Activated CD4-positive, alpha-beta memory T cell treated with anti-CD3 and anti-CD28 coated beads, Interleukin-2, amount 10 ng/mL, durations not matched to agents 7 days and 5 days (primary cell): ENCODE results near the gene EFNB3. TPM values are rescaled to one million over a fixed set of nuclear protein-coding genes. Genes with fewer than 3 reads are reported as not detected.

Experiments
- CTCF ChIA-PET: fragments of 350-600 bp; sonication (Branson Sonifier 250); formaldehyde crosslinking; loops from one replicate; lab custom pipeline; 2021; ENCODE audit warnings: antibody characterized with exemption, inconsistent platforms; lab: Charles Lee
- POLR2A ChIA-PET: fragments of 350-600 bp; sonication (Branson Sonifier 250); formaldehyde crosslinking; loops from one replicate; lab custom pipeline; 2021; ENCODE audit warnings: antibody characterized with exemption; lab: Charles Lee
- DNase-seq: peaks from one replicate; pipeline ENCODE4 v3.0.0-alpha.2; 2020
- H3K27ac Mint-ChIP-seq: one replicate; pipeline ENCODE4 v1.8.0; 2021; ENCODE audit warnings: mild to moderate bottlenecking, mixed read lengths
- H3K27me3 Mint-ChIP-seq: one replicate; pipeline ENCODE4 v1.8.0; 2021; ENCODE audit warnings: mixed read lengths
- H3K36me3 Mint-ChIP-seq: one replicate; pipeline ENCODE4 v1.8.0; 2021; ENCODE audit warnings: low read depth, mixed read lengths
- H3K4me1 Mint-ChIP-seq: one replicate; pipeline ENCODE4 v1.8.0; 2021; ENCODE audit warnings: mixed read lengths
- H3K4me3 Mint-ChIP-seq: one replicate; pipeline ENCODE4 v1.8.0; 2021; ENCODE audit warnings: mild to moderate bottlenecking, mixed read lengths
- H3K9me3 Mint-ChIP-seq: one replicate; pipeline ENCODE4 v1.8.0; 2021; ENCODE audit warnings: mixed read lengths
- total RNA-seq, 2 experiments: library from RNA; stranded (reverse); gene quantifications; one replicate each; pipeline ENCODE4 v1.2.3, GENCODE V29; 2021

EFNB3 gene
- total RNA-seq, 2 experiments from 2014 or later = not detected

GRCh38 chr17:7686222-7687071 is 18.6 kb upstream of the EFNB3 start:
- peaks cover 34% of the 10 kb centered on the region for H3K36me3 Mint-ChIP-seq
- no peaks in the 10 kb centered on the region for H3K9me3 Mint-ChIP-seq
- DNase-seq = peak; percentile 82
- peak overlapping the region; percentile 94 for H3K4me3 Mint-ChIP-seq
- peak overlapping the region; percentile 96 for H3K27ac Mint-ChIP-seq
- H3K4me1 Mint-ChIP-seq = peaks cover 39% of the 10 kb centered on the region
- ChIA-PET CTCF (interaction anchor here (0.6 to 5.5 kb wide), 32 partner anchors 9 to 665 kb away, joined by 3 to 56 read pairs (median 8); partner anchors contain the start of genes ATP1B2, CD68, CNTROB and DNAH2), POLR2A (interaction anchor here (0.5 to 7.5 kb wide), 75 partner anchors 11 to 1047 kb away, joined by 3 to 129 read pairs (median 5); partner anchors contain the start of genes ACAP1, ATP1B2, CD68 and CNTROB)
- no peaks in the 10 kb centered on the region for H3K27me3 Mint-ChIP-seq

- CTCF ChIA-PET = interaction anchor here (0.5 to 5.5 kb wide), 42 partner anchors 8 to 641 kb away, joined by 3 to 56 read pairs (median 5); partner anchors contain the start of genes ATP1B2, CD68, CNTROB and DNAH2
- POLR2A ChIA-PET = interaction anchor here (0.5 to 7.5 kb wide), 76 partner anchors 12 to 1048 kb away, joined by 3 to 129 read pairs (median 6); partner anchors contain the start of genes ACAP1, ATP1B2, CD68 and CNTROB
- peak; percentile 91 for DNase-seq
- Mint-ChIP-seq H3K27me3 (no peaks in the 10 kb centered on the region), H3K36me3 (peaks cover 33% of the 10 kb centered on the region), H3K4me3 (peak within 1 kb of the TSS; percentile 94), H3K9me3 (no peaks in the 10 kb centered on the region), H3K4me1 (peaks cover 39% of the 10 kb centered on the region), H3K27ac (peak within 1 kb of the TSS; percentile 96)
Measured at GRCh38 chr17:7687072-7687907, 17.7 kb upstream of the EFNB3 start, which contains the start of gene TP53. TSS of gene TP53 (minus strand) at chr17:7687490. CDS start at chr17:7676594, 10,896 bp downstream.

DNA sequence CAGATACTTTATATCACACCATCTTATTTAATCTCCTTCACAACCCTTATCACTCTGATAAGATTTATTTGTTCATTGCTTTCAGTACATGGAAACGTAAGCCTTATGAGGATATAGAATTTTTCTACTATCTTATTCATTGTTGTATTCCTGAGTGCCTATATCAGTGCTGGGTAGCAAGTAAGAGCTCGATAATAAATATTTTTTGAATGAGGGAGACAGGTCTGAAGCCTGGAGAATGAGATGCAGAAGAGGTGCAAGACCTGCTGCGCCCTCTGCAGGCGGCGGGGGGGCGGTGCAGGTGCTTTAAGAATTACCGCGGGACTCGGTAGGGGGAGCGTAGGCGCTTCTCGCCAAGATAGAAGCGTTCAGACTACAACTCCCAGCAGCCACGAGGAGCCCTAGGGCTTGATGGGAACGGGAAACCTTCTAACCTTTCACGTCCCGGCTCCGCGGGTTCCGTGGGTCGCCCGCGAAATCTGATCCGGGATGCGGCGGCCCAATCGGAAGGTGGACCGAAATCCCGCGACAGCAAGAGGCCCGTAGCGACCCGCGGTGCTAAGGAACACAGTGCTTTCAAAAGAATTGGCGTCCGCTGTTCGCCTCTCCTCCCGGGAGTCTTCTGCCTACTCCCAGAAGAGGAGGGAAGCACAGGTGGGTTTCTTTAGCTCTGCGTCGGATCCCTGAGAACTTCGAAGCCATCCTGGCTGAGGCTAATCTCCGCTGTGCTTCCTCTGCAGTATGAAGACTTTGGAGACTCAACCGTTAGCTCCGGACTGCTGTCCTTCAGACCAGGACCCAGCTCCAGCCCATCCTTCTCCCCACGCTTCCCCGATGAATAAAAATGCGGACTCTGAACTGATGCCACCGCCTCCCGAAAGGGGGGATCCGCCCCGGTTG is 16.8 kb upstream of the EFNB3 start, which contains the start of gene WRAP53:
Gene WRAP53, plus strand, starts transcription at position 570 of the 900 bp plus-strand sequence. Its CDS starts 172 bp downstream, at position 742.
- Mint-ChIP-seq H3K27ac (peak within 1 kb of the TSS; percentile 96), H3K4me3 (peak within 1 kb of the TSS; percentile 94), H3K27me3 (no peaks in the 10 kb centered on the region), H3K4me1 (peaks cover 39% of the 10 kb centered on the region), H3K36me3 (peaks cover 34% of the 10 kb centered on the region), H3K9me3 (no peaks in the 10 kb centered on the region)
- DNase-seq = peak; percentile 97
- CTCF ChIA-PET = interaction anchor here (0.5 to 5.5 kb wide), 39 partner anchors 9 to 642 kb away, joined by 3 to 56 read pairs (median 5); partner anchors contain the start of genes ATP1B2, CD68, DNAH2 and FXR2
- POLR2A ChIA-PET = interaction anchor here (0.6 to 7.5 kb wide), 58 partner anchors 13 to 1048 kb away, joined by 3 to 129 read pairs (median 10); partner anchors contain the start of genes ACAP1, ATP1B2, CD68 and CNTROB

DNA sequence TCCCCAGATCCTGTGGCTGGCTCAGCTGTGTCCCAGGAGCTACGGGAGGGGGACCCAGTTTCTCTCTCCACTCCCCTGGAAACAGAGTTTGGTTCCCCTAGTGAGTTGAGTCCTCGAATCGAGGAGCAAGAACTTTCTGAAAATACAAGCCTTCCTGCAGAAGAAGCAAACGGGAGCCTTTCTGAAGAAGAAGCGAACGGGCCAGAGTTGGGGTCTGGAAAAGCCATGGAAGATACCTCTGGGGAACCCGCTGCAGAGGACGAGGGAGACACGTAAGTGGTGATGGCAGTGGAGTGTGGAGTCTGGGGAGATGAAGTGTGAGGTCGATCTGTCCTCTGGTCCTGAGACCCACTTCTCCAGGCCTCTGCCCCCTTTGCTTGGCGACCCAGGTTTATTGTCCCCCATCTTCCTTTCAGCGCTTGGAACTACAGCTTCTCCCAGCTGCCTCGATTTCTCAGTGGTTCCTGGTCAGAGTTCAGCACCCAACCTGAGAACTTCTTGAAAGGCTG is 16.1 kb upstream of the EFNB3 start:
- H3K27ac Mint-ChIP-seq = peak overlapping the region; percentile 96
- H3K9me3 Mint-ChIP-seq = no peaks in the 10 kb centered on the region
- H3K27me3 Mint-ChIP-seq = no peaks in the 10 kb centered on the region
- POLR2A ChIA-PET = interaction anchor here (1.0 to 7.5 kb wide), 18 partner anchors 13 to 484 kb away, joined by 3 to 129 read pairs (median 29); partner anchors contain the start of genes ATP1B2, DNAH2, EFNB3 and FXR2
- CTCF ChIA-PET = interaction anchor here (1.1 to 5.5 kb wide), 17 partner anchors 9 to 359 kb away, joined by 3 to 56 read pairs (median 10); partner anchors contain the start of genes ATP1B2, FXR2, MPDU1 and NEURL4
- peak overlapping the region; percentile 94 for H3K4me3 Mint-ChIP-seq
- H3K36me3 Mint-ChIP-seq = peaks cover 37% of the 10 kb centered on the region
- H3K4me1 Mint-ChIP-seq = peaks cover 38% of the 10 kb centered on the region
- DNase-seq = no peak

GRCh38 chr17:7695586-7695985 is 9.4 kb upstream of the EFNB3 start:
- H3K9me3 Mint-ChIP-seq = no peaks in the 10 kb centered on the region
- peaks cover 3% of the 10 kb centered on the region for H3K4me1 Mint-ChIP-seq
- ChIA-PET CTCF (no interaction called here), POLR2A (no interaction called here)
- peaks cover 29% of the 10 kb centered on the region for H3K36me3 Mint-ChIP-seq
- H3K27me3 Mint-ChIP-seq = no peaks in the 10 kb centered on the region
- no peak overlapping the region for H3K4me3 Mint-ChIP-seq
- DNase-seq = no peak
- H3K27ac Mint-ChIP-seq = no peak overlapping the region

GRCh38 chr17:7697828-7698588 is 7.0 kb upstream of the EFNB3 start:
- ChIA-PET POLR2A (no interaction called here), CTCF (no interaction called here)
- peaks cover 31% of the 10 kb centered on the region for H3K36me3 Mint-ChIP-seq
- DNase-seq = no peak
- no peak overlapping the region for H3K4me3 Mint-ChIP-seq
- H3K9me3 Mint-ChIP-seq = no peaks in the 10 kb centered on the region
- H3K27ac Mint-ChIP-seq = no peak overlapping the region
- no peaks in the 10 kb centered on the region for H3K27me3 Mint-ChIP-seq
- peaks cover 1% of the 10 kb centered on the region for H3K4me1 Mint-ChIP-seq

GRCh38 chr17:7700510-7700909 is 4.5 kb upstream of the EFNB3 start:
- DNase-seq = no peak
- POLR2A ChIA-PET = no interaction called here
- Mint-ChIP-seq H3K27me3 (peaks cover 12% of the 10 kb centered on the region), H3K36me3 (peaks cover 23% of the 10 kb centered on the region), H3K9me3 (no peaks in the 10 kb centered on the region), H3K4me1 (peaks cover 6% of the 10 kb centered on the region), H3K27ac (no peak overlapping the region), H3K4me3 (no peak overlapping the region)
- CTCF ChIA-PET = interaction anchor here (1.0 kb wide), 1 partner anchor 10 kb away, joined by 3 read pairs; no protein-coding TSS in a partner anchor

- Mint-ChIP-seq H3K4me3 (no peak overlapping the region), H3K4me1 (peaks cover 10% of the 10 kb centered on the region), H3K27me3 (peaks cover 24% of the 10 kb centered on the region), H3K9me3 (no peaks in the 10 kb centered on the region), H3K27ac (no peak overlapping the region), H3K36me3 (peaks cover 14% of the 10 kb centered on the region)
- CTCF ChIA-PET = no interaction called here
- POLR2A ChIA-PET = no interaction called here
- no peak for DNase-seq
Measured at GRCh38 chr17:7701681-7702080, 3.3 kb upstream of the EFNB3 start.

DNA sequence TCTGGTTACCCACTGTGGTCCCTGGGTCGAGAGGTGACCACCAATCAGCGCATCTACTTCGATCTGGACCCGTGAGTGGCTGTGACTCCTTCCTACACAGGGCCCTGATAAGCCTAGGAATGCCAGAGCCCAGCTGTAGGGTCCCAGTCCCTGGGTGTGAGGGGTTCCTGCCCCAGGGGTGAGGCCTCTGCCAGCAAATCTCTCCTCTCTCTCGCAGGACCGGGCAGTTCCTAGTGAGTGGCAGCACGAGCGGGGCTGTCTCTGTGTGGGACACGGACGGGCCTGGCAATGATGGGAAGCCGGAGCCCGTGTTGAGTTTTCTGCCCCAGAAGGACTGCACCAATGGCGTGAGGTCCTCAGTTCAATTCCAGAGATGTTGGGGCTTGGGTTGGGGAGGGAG is 2.2 kb upstream of the EFNB3 start:
- Mint-ChIP-seq H3K9me3 (no peaks in the 10 kb centered on the region), H3K27me3 (peaks cover 31% of the 10 kb centered on the region), H3K27ac (no peak overlapping the region), H3K4me3 (no peak overlapping the region), H3K36me3 (peaks cover 13% of the 10 kb centered on the region), H3K4me1 (peaks cover 10% of the 10 kb centered on the region)
- no peak for DNase-seq
- ChIA-PET POLR2A (interaction anchor here (5.1 kb wide), 1 partner anchor 16 kb away, joined by 32 read pairs; the partner anchor contains the start of genes TP53 and WRAP53), CTCF (interaction anchor here (0.8 kb wide), 1 partner anchor 41 kb away, joined by 4 read pairs; no protein-coding TSS in a partner anchor)

GRCh38 chr17:7703584-7704479 is 1.2 kb upstream of the EFNB3 start:
- no peak overlapping the region for H3K4me3 Mint-ChIP-seq

More at GRCh38 chr17:7703584-7704479, 1.2 kb upstream of the EFNB3 start:
- ChIA-PET POLR2A (interaction anchor here (5.1 kb wide), 1 partner anchor 17 kb away, joined by 32 read pairs; the partner anchor contains the start of genes TP53 and WRAP53), CTCF (interaction anchor here (0.8 kb wide), 1 partner anchor 40 kb away, joined by 4 read pairs; no protein-coding TSS in a partner anchor)
- H3K4me1 Mint-ChIP-seq = peaks cover 10% of the 10 kb centered on the region
- H3K27ac Mint-ChIP-seq = no peak overlapping the region
- H3K36me3 Mint-ChIP-seq = peaks cover 9% of the 10 kb centered on the region
- DNase-seq = no peak
- peaks cover 35% of the 10 kb centered on the region for H3K27me3 Mint-ChIP-seq
- H3K9me3 Mint-ChIP-seq = no peaks in the 10 kb centered on the region
